SIG-M5 (cell line): ENCODE data around the gene MFSD12.

ENCODE experiments used
- DNase-seq: peaks from one replicate; lab custom pipeline; 2025; lab: John Stamatoyannopoulos, UW

The MFSD12 gene

DNA sequence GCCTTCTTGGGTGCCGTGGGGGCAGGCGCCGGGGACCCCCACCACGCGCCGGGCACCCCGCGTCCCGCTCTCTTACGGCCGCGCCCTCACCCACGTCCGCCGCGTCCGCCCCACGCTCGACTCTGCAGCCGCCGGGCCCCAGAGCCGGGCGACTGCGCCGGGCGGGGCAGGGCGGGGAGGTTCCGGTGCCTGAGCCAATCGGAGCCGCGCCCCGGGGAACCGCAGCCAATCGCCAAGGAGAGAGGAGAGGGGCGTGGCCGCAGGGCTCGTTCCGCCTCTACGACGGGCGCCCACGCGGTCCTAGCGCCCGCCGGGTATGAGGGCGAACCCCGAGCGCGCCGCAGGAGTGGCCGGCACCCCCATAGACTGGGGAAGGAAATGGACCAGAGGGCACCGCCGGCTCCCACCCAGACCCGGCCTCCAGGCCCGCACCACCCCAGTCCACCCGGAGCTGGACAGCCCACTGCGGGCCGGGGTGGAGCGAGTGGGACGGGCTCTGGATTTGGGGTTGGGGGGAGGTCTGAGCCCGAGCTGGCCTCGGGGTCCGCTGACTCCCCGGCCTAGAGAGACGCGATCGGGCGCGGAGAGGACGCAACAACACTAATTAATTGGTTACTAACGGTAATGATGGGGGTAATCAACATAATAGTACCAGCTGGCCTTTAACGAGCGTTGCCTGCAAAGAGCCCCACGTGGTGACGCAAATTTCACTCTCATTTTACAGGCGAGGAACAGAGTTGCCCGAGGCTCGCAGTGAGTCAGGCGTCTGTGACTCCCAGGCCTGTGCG lies at the start of gene MFSD12:
MFSD12 (minus strand) TSS at position 126 of the 788 bp plus-strand sequence. CDS start 183 bp downstream, outside the sequence.
- DNase-seq = no peak

DNA sequence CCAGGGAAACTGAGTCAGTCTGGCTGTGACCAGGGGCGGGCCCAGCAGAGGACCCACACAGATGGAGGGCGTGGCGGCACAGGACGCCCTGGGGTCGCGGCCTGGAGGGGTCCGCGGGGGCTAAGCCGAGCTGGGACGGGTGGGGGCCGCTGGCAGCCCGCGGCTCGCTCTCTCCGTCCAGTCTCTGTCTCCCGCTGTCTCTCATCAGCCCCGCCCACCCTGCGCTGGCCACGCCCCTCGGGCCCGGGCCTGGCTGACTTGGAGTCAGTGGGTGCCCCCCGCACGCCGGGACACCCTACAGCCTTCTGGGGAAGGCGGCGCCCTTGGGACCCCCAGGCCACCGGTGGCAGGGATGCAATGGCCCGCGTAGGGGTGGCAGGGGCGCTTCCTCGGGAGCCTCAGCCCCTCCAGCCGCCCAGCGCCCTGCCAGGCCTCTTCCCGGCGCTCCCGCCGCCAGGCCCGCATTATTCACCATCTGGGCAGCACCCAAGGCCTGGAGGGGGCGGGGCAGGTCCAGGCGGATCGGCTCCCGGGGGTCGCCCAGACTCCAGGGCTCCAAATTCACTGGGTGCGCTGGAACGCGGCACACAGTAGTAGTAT lies 49.4 kb upstream of the MFSD12 start, which contains the start of gene TBXA2R:
TBXA2R (minus strand) TSS at position 186 of the 600 bp plus-strand sequence. CDS start 6,241 bp downstream, outside the sequence.
- DNase-seq = no peak

DNA sequence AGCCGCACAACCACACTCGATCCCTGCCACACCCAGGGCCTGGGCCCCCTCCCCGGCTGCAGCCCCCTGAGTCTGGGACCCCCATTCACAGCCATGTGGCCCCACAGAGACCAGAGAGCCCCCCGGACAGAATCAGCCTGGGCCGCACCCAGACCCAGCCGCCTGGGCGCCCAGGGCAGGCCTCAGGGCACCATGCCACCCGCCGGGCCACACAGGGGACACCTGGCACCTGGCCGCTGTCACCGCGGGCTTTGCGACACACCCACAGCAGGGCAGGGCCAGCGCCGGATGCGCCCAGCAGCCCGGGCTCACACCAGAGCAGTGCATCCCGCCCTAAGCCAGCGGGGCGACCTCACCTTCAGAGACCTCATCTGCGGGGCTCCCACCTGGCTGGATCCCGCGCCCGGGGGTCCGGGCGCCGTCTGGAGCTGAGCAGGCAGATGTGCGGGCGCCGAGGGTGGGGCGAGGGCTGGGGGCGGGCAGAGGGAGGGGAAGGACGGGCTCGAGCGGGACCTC lies 48.8 kb upstream of the MFSD12 start:
- DNase-seq = no peak

DNA sequence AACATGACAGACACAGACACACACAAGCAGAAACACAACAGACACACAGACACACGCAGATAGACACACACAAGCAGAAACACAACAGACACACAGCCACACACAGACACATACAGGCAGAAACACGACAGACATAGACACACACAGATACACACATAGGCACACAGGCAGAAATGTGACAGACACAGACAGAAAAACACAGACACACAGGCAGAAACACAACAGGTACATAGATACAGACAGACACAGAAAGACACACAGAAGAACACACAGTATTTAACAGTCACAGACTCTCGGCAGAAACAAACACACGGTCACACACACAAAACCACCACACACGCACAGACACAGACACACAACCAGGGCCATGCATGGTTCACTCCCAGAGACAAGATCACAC lies 48.4 kb upstream of the MFSD12 start:
- DNase-seq = no peak

DNA sequence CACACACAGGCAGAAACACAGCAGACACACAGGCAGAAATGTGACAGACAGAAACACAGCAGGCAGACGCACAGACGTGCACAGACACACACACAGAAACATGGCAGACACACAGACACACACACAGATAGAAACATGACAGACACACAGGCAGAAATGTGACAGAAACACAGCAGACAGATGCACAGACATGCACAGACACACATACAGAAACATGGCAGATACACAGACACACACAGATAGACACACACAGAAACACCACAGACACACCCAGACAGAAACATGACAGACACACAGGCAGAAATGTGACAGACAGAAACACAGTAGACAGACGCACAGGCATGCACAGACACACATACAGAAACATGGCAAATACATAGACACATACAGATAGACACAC lies 48.0 kb upstream of the MFSD12 start:
- DNase-seq = no peak

DNA sequence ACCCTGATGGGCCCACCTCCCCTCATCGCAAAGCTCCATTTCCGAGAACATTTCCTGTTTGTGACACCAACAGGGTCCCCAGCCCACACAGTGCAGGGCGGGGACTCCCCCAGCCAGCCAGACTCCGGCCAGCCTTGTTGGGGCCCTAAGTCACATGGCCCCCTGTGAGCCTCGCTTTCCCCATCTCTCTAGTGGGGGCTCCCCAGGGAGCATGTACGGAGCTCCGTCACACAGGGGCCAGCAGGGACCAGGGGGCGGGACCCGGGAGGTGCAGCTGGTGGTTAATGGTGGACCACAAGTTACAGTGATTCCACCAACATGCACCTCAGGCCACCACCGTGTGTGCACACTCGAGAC lies 47.6 kb upstream of the MFSD12 start:
- DNase-seq = no peak

DNA sequence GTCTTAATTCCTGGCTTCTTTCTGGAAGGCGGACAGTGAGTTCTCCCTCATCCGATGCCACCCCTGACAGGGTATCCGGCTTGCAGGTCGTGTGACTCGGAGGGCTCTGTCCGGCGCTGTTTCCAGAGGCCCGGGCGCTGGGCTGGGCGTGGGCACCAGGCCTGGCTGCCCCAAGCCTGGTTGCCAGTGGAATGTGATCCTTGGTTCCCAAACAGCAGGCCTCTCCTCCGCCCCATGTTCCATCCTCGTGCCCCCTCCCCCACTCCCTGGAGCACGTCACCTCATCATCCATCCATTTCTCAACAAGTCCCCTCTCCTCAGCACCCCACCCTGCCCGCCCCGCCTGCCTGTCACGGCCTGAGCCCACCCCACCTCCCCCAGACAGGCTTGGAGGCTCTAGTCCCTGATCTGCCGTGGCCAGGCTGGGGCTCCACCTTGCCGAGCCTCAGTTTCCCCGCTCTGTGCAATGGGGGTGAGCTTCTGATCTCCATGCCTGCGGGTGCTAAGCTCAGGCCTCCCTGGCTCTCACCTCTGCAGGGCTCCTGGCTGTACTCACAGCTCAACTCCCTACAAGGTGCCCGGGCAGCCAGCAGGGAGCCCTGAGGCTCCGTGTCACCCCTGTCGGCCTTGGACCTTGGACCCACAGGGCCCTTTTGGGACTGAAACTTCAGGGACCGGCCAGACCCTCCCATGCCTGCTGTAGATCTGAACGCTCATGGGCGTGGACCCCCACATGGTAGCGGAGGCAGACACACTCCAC lies 47.0 kb upstream of the MFSD12 start:
- DNase-seq = no peak

DNA sequence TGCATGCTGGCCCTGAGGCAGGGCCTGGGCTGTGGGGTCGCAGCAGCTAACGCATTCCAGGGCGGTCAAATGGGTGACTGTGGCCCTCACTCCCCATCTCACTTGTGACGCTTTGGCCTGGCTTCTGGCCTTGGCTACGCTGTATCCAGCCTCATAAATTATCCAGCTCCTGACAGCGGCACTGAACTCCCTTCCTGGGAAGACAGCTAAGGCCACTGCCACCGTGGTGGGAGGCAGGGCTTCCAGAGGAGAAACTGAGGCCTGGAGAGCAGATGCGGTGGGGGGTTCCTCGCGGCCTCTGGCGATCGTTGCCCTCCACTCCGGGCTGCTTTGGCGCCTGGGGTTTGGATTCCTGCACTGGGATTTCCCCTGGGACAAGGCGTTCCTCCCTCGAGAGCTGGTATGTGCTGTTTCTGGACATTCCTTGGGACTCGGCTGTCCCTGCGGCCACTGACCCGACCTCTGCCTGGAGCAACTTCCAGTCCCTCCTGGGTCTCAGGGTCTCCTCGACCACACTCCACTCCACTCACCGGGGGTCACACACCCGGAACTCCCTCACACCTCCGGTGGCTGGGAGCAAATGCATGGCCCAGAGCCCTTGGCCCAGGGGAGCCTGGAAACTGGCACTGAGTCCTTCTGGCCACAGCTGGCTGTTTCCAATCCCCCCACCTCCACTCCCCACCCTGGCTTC lies 45.9 kb upstream of the MFSD12 start:
- DNase-seq = no peak

DNA sequence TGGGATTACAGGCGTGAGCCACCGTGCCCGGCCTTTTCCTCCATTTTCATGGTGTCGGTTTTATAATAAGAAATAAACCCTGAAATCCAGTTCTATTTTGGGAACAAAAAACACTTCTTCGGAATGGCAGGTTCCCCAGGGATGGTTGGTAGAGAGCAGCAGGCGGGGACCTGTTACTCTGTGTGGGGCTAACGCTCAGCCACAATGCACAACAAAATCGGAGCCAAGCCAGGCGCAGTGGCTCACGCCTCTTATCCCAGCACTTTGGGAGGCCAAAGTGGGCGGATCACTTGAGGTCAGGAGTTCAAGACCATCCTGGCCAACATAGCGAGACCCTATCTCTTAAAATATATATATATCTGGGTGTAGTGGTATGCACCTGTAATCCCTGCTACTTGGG lies 43.6 kb upstream of the MFSD12 start:
- no peak for DNase-seq

DNA sequence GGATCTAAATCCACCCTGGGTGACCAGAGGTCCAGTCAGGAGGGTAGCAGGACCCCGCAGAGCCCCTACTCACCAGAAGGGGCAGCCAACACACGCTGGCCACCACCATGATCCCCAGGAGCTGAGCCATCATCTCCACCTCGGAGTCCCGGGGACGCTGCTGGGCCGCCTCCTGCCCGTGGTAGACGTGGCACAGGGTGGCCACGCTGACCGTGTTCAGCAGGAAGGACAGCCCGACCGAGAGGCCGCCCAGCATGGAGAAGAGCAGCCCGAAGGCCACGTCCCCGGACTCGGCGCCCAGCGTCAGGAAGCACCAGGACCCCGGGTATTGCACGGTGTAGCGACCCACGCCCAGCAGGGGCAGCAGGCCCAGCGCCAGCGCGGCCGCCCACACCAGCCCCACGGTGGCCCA lies 42.4 kb upstream of the MFSD12 start:
- DNase-seq = no peak

DNA sequence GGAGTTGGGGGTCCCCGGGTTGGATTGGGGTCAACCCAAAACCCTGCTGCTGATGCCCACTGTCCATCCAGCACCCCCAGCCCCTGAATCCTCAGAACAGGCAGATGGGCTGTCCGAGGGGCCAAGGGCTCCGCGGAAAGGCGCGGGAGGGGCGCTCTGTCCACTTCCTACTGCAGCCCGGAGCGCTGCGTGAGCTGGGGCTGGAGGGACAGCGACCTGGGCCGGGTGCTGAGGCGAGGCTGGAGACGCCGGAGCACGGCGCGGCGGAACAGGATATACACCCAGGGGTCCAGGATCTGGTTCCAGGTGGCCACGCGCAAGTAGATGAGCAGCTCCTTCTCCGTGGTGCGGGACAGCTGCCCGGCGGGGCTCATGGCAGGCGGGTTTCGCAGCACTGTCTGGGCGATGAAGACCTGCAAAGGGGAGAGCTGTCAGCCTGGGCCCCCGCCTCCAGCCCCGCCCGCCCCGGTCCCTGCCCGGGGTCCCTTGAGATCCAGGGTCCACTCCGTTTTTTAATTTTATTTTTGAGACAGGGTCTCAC lies 38.2 kb upstream of the MFSD12 start:
- DNase-seq = no peak

DNA sequence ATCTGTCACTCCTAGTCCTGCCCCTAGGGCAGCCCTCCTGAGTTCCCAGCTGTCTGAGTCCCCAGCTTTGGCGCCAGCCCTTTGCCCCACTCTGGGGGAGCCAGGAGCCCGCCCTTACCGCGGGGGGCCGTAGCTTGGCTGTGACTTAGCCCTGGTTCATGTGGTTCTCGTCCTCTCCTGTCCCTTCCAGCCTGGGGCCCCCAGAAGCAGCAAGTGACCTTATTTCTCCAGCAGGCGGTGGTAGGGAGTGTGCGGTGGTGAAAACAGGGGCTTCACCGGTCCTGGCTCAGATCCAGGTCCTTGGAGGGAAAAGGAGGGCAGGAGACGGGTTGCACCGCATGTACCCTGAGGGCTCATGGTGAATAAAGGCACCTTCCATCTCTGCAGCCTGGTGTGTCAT lies 35.8 kb upstream of the MFSD12 start:
- no peak for DNase-seq

DNA sequence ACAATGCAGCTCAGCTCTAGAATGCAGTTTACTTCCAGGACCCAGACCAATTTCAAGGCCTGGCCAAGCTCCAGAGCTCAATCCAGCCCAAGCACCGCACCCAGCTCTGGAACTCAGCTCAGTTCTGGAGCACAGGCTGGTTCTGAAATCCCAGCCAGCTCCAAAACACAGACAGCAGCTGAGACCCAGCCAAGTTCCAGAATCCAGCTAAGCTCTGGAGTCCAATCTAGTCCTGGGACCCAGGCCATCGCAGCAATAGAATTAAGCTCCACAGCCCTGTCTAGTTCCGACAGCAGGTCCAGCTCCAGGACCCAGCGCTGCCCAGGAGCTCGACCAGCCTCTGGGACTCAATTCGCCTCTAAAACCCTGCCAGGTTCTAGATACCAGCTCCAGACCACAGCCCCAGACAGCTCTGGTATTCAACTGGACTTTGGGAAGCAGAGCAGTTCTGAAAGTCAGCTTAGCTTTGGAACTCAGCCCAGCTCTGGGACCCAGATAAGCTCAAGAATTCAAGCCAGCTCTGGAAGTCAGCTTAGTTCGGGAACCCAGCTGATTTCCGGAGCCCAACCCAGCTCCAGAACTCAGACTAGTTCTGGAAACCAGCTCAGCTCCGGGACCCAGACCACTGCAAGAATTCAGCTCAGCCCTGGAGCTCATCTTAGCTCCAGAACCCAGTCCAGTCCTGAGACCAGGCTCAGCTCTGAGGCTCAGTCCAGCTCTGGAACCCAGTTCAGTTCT lies 34.7 kb upstream of the MFSD12 start:
- no peak for DNase-seq

DNA sequence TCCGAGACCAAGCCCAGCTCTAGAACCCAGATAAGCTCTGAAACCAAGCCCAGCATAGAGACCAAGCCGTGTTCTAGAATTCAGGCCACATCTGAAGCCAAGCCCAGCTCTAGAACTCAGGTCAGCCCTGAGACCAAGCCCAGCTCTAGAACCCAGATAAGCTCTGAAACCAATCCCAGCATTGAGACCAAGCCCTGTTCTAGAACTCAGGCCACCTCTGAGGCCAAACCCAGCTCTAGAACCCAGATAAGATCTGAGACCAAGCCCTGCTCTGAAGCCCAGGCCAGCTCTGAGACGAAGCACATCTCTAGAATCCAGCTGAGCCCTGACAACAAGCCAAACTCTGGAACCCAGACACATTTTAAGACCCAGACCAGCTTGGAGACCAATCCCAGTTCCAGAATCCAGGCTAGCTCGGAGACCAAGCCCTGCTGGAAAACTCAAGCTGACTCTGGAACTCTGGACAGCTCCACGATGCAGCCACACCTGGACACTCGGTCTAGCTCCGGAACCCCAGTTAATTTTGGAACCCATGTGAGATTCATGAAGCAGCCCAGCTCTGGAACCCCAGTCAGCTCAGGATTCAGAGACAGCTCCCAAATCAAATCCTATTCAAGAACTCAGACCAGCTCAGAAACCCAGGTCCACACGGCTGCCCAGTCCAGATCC lies 33.7 kb upstream of the MFSD12 start:
- DNase-seq = no peak

DNA sequence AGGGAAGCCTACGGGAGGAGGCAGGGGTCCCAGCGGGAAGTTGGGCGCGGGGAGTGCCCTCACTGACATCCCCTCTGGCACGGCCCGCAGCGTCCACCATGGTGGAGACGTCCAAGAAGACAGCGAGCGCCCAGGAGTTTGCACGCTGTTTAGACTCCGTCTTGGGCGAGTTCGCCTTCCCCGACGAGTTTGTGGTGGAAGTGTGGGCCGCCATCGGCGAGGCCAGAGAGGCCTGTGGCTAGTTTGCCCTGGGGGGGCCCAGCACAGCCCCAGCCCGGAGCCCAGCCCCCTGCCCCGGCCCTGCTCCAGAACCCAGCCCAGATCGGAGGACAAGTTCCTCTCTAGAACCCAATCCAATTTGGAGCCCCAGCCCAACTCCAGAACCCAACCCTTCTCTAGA lies 32.6 kb upstream of the MFSD12 start:
- no peak for DNase-seq

DNA sequence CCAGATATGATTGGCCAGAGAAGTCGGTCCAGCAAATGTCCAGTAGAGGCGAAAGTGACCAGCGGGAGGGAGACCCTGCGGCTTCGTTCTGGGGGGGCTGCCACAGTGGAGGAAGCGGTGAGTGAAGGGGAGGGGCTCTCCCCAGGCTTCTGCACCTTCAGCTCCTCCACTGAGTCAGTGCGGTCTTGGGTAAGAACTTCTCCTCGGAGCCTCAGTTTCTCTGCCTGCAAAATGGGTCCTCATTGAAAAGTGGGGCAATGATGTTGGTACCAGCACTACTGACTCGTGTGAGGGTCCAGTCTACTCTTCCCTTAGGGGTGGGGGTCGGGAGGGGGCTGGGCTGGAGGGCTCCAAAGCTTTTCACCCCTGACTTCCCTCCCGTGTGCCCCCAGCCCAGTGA lies 32.1 kb upstream of the MFSD12 start:
- DNase-seq = no peak

DNA sequence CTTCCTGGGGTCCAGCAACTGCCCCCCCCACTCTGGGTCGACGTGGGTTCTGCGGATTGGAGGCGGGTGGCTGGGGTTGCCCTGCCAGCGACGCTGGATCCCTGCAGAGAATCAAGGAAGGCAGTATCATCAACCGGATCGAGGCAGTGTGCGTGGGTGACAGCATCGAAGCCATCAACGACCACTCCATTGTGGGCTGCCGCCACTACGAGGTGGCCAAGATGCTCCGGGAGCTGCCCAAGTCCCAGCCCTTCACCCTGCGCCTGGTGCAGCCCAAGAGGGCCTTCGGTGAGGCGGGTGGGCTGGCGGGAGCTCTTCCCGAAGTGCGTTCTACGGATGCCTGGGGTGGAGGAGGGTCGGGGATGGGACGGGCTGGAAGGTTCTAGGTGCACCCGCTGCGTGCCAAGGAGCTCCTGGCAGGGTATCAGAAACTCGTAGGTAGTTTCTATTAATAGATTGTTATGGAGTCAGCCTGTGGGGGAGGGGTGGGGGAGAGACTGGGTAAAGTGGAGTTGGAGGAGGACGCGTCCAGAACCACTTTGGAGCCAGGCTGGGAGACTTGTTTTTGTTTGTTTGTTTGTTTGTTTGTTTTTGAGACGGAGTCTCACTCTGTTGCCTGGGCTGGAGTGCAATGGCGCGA lies 29.4 kb upstream of the MFSD12 start:
- DNase-seq = no peak

DNA sequence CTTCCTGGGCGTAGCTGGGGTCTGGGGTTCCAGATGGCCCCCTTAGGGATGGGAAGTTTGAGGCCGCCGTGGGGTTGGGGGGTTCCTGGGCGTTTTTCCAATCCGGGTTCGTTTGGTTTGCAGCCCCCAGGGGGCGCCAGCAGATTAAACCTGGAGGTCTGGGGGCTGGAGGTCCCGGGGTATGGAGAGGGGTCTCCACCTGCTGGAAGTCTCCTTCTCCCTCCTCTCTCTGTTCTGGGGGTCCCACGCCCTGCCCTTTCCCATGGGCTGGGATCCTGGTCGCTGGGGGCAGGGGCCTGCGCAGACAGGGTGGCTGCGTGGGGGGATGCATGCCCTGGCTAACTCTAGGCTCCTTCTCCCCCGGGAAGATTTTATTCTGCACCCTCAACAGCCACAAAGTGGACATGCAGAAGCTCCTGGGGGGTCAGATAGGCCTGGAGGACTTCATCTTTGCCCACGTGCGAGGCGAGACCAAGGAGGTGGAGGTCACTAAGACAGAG lies 28.8 kb upstream of the MFSD12 start:
- no peak for DNase-seq

DNA sequence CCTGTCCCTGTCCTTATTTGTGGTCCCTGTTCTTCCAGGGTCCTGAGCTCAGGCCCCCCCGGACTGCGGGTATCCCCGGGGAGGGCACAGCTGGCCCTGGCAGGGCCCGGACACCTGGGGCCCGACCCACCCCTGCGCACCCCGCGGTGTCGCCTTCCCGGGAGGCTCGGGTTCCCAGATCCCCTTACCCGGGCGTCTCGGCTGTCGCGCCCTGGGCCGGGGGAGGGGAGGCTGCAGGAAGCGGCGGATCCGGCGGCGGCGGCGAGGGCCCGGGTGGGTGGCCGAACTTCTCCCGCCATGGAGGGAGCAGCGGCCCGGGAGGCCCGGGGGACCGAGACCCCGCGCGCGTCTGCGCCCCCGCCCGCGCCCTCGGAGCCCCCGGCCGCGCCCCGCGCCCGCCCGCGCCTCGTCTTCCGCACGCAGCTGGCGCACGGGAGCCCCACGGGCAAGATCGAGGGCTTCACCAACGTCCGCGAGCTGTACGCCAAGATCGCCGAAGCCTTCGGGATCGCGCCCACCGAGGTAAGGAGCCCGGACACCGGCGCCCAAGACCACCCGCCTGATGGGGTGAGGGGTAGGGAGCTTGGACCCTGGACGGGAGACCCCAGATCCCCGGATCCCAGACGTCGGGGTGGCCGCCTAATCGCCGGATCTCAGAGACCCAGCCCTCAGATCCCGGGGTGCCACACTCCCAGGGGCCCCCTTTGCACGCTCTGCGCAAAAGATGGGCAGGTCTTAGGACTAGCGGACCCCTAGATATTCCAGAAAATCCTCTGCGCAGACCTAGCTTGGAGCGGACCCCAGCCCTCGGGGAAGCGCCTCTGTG lies 28.1 kb upstream of the MFSD12 start, which contains the start of gene GIPC3:
GIPC3 (plus strand) TSS at position 178 of the 826 bp plus-strand sequence; CDS start at position 298, 120 bp downstream.
- no peak for DNase-seq
